Astrocyte (in vitro differentiated cells and primary cell): ENCODE results near the gene ARID5B. TPM values are rescaled to one million over a fixed set of nuclear protein-coding genes. Genes with fewer than 3 reads are reported as not detected.
A peak's percentile ranks its signal among the peaks of the same experiment; 100 is the strongest.

Experiments
- DNase-seq: peaks from one replicate; pipeline ENCODE4 v3.0.0-alpha.2; 2010; ENCODE audit warnings: low read depth
- FAIRE-seq: peaks from 2 replicates; lab custom pipeline; 2011; peaks lifted over from hg19 to GRCh38; lab: Jason Lieb, UNC
- H2AFZ ChIP-seq: 2 replicates; pipeline ENCODE4 v1.6.0; 2012; ENCODE audit warnings: low read depth, low read length, inconsistent platforms
- H3K27ac ChIP-seq: 2 replicates; pipeline ENCODE4 v1.5.1; 2011; ENCODE audit warnings: low read depth, low read length, inconsistent platforms
- H3K27me3 ChIP-seq: 2 replicates; pipeline ENCODE4 v1.6.0; 2011; ENCODE audit warnings: low read length, inconsistent platforms; ENCODE audit not compliant: insufficient read depth
- H3K36me3 ChIP-seq: 2 replicates; pipeline ENCODE4 v1.5.1; 2011; ENCODE audit warnings: low read length, inconsistent platforms; ENCODE audit not compliant: insufficient read depth
- H3K4me1 ChIP-seq: 2 replicates; pipeline ENCODE4 v1.5.1; 2011; ENCODE audit warnings: low read length, inconsistent platforms; ENCODE audit not compliant: insufficient read depth
- H3K4me2 ChIP-seq: 2 replicates; pipeline ENCODE4 v1.6.0; 2012; ENCODE audit warnings: low read length, inconsistent platforms
- H3K4me3 ChIP-seq: 2 replicates; pipeline ENCODE4 v1.5.1; 2011; ENCODE audit warnings: low read depth, mild to moderate bottlenecking, low read length, inconsistent platforms; ENCODE audit not compliant: insufficient read depth
- H3K79me2 ChIP-seq: 2 replicates; pipeline ENCODE4 v1.6.0; 2012; ENCODE audit warnings: mild to moderate bottlenecking, low read length, inconsistent platforms; ENCODE audit not compliant: insufficient read depth
- H3K9ac ChIP-seq: 2 replicates; pipeline ENCODE4 v1.6.0; 2012; ENCODE audit warnings: mild to moderate bottlenecking, low read length, inconsistent platforms
- H3K9me3 ChIP-seq: 2 replicates; pipeline ENCODE4 v1.5.1; 2012; ENCODE audit warnings: low read depth, mild to moderate bottlenecking, low read length, inconsistent platforms; ENCODE audit not compliant: insufficient read depth
- H4K20me1 ChIP-seq: 2 replicates; pipeline ENCODE4 v1.6.0; 2012; ENCODE audit warnings: low read length, inconsistent platforms; ENCODE audit not compliant: insufficient read depth
- H3K27ac Mint-ChIP-seq: one replicate; pipeline ENCODE4 v1.8.0; 2021; ENCODE audit warnings: mild to moderate bottlenecking, mixed read lengths; ENCODE audit not compliant: unreplicated experiment
- H3K27me3 Mint-ChIP-seq: one replicate; pipeline ENCODE4 v1.8.0; 2021; ENCODE audit warnings: low read depth, mixed read lengths; ENCODE audit not compliant: unreplicated experiment
- H3K36me3 Mint-ChIP-seq: one replicate; pipeline ENCODE4 v1.8.0; 2021; ENCODE audit warnings: low read depth, mixed read lengths; ENCODE audit not compliant: unreplicated experiment
- H3K4me1 Mint-ChIP-seq: one replicate; pipeline ENCODE4 v1.8.0; 2021; ENCODE audit warnings: low read depth, mixed read lengths; ENCODE audit not compliant: unreplicated experiment
- H3K4me3 Mint-ChIP-seq: one replicate; pipeline ENCODE4 v1.8.0; 2021; ENCODE audit warnings: mild to moderate bottlenecking, moderate library complexity, mixed read lengths; ENCODE audit not compliant: unreplicated experiment
- H3K9me3 Mint-ChIP-seq: one replicate; pipeline ENCODE4 v1.8.0; 2021; ENCODE audit warnings: mild to moderate bottlenecking, mixed read lengths; ENCODE audit not compliant: unreplicated experiment
- CTCF ChIP-seq: IDR thresholded peaks from 2 replicates; pipeline ENCODE4 v1.5.1; 2011; ENCODE audit warnings: low read depth, mild to moderate bottlenecking, inconsistent platforms, low read length, moderate library complexity; ENCODE audit not compliant: insufficient read depth
- EZH2 ChIP-seq: IDR thresholded peaks from 2 replicates; pipeline ENCODE4 v1.6.1; 2012; ENCODE audit warnings: mild to moderate bottlenecking, low read length, inconsistent platforms; ENCODE audit not compliant: insufficient read depth
- total RNA-seq: library from RNA; stranded (reverse); gene quantifications from 2 replicates; pipeline ENCODE4 v1.2.1, GENCODE V29; 2021

Gene ARID5B
- total RNA-seq, 1 donor from 2014 or later, result 66.0 TPM

GRCh38 chr10:61993711-61994401 lies 92.4 kb downstream of the ARID5B start:
- Histone ChIP-seq H3K36me3 (no peaks in the 10 kb centered on the region), H3K27me3 (no peaks in the 10 kb centered on the region), H3K9me3 (no peaks in the 10 kb centered on the region), H4K20me1 (peaks cover 7% of the 10 kb centered on the region), H3K4me1 (peaks cover 26% of the 10 kb centered on the region), H3K27ac (peak overlapping the region; percentile 65), H3K79me2 (peaks cover 21% of the 10 kb centered on the region), H3K9ac (peak overlapping the region; percentile 62), H3K4me2 (peak overlapping the region; percentile 81), H2AFZ (no peak overlapping the region), H3K4me3 (no peak overlapping the region)
- Mint-ChIP-seq H3K27me3 (no peaks in the 10 kb centered on the region), H3K4me3 (no peak overlapping the region), H3K9me3 (no peaks in the 10 kb centered on the region), H3K27ac (no peak overlapping the region), H3K36me3 (peaks cover 9% of the 10 kb centered on the region), H3K4me1 (peaks cover 21% of the 10 kb centered on the region)
- DNase-seq (peak; percentile 44), FAIRE-seq (no peak)
- TF ChIP-seq EZH2 (no peak), CTCF (no peak)

GRCh38 chr10:61994405-61995219 lies 93.1 kb downstream of the ARID5B start:
- Mint-ChIP-seq H3K27me3 (no peaks in the 10 kb centered on the region), H3K4me3 (no peak overlapping the region), H3K36me3 (peaks cover 13% of the 10 kb centered on the region), H3K9me3 (no peaks in the 10 kb centered on the region), H3K4me1 (peaks cover 21% of the 10 kb centered on the region), H3K27ac (no peak overlapping the region)
- FAIRE-seq (no peak), DNase-seq (no peak)
- Histone ChIP-seq H3K36me3 (no peaks in the 10 kb centered on the region), H4K20me1 (peaks cover 7% of the 10 kb centered on the region), H3K27ac (peak overlapping the region; percentile 65), H3K27me3 (no peaks in the 10 kb centered on the region), H3K9ac (no peak overlapping the region), H3K4me1 (peaks cover 26% of the 10 kb centered on the region), H3K4me3 (no peak overlapping the region), H3K4me2 (peak overlapping the region; percentile 81), H3K79me2 (peaks cover 23% of the 10 kb centered on the region), H2AFZ (no peak overlapping the region), H3K9me3 (no peaks in the 10 kb centered on the region)
- TF ChIP-seq EZH2 (no peak), CTCF (no peak)
